ENCODE measurements around the gene CACNG4.

CACNG4 gene

DNA sequence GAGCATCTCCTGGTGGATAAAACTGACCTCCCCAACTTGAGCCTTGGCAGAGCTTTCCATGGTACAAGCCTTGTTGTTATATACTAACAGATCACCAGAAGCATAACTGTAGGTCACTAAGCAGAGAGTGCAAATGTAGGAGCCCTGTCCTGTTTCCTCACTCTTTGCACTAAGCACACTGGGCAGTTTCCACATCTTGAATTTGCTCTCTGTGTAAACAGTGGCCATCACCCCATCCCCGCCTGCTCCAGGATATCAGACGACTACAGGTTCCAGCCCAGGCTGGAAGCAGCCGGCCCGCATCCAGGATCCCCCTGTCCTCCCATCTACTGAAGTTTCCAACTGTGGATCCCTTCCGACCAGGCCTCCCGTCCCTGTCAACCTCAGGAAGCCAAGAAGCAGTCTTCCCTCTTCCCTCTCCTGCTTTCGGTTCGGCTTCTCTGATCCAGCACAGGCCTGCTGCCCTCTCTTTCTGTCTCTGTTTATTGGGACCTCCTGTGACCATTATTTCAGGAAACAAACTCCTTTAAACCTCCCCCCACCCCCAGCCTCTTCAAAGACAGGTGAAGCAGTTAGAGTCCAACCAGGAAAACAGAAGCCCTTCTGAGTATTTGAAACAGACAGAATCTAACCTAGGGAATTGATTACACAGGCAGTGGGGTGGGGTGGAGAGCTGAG, 22.6 kb upstream of the CACNG4 start:
- H3K4me3 ChIP-seq (ENCODE audit: low read depth, low read length), result no peak overlapping the region

DNA sequence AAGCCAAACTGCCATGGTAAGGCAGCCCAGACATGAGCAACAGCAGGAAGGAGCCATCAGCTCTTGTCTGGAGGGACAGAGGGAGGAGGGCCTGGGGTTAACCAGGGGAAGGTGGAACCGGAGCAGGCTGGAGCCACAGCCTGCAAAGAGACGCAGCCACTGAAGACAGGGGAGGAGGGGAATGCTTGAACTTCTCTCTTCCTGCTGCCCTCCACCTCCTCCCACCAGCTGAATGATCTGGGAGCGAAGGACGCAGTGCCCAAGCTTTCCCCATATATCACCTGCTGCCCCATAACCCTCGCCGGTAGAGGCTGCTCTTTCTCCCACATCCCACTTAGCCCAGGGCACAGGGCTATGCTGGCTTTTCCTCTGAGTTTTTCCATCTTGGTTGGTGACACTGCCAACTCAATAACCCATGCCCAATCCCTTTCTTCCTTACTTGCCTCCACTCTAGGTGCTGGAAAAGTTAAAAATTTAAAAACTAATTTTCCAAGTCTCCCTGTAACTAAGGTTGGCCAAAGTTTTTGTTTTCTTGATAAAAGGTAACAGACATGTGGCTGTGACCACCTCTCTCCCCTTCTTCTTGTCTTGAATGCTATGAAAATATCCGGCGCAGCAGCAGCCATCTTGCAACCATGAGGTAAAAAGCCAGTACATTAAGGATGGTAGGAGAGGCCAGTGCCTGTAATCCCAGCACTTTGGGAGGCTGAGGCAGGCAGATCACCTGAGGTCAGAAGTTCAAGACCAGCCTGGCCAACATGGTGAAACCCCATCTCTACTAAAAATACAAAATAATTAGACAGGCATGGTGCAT, 21.8 kb upstream of the CACNG4 start:
- no peak for DNase-seq (ENCODE audit: low read depth, low spot score)
- TF ChIP-seq, protein P1, sequence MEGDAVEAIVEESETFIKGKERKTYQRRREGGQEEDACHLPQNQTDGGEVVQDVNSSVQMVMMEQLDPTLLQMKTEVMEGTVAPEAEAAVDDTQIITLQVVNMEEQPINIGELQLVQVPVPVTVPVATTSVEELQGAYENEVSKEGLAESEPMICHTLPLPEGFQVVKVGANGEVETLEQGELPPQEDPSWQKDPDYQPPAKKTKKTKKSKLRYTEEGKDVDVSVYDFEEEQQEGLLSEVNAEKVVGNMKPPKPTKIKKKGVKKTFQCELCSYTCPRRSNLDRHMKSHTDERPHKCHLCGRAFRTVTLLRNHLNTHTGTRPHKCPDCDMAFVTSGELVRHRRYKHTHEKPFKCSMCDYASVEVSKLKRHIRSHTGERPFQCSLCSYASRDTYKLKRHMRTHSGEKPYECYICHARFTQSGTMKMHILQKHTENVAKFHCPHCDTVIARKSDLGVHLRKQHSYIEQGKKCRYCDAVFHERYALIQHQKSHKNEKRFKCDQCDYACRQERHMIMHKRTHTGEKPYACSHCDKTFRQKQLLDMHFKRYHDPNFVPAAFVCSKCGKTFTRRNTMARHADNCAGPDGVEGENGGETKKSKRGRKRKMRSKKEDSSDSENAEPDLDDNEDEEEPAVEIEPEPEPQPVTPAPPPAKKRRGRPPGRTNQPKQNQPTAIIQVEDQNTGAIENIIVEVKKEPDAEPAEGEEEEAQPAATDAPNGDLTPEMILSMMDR (IDR thresholded peaks at IDR 0.05; ENCODE audit: low read depth, low read length), result no peak
- no peak overlapping the region for H3K4me3 ChIP-seq (ENCODE audit: low read depth, low read length)
- in situ Hi-C loops (cut with HindIII; ENCODE audit: low sequenced_read_pairs), result no loop called here

More for the DNA sequence above, 22.6 kb upstream of the CACNG4 start:
- in situ Hi-C loops (cut with HindIII; ENCODE audit: low sequenced_read_pairs), result no loop called here
- DNase-seq (ENCODE audit: low read depth, low spot score), result no peak
- TF ChIP-seq, protein P1 (IDR thresholded peaks at IDR 0.05; ENCODE audit: low read depth, low read length), result no peak

DNA sequence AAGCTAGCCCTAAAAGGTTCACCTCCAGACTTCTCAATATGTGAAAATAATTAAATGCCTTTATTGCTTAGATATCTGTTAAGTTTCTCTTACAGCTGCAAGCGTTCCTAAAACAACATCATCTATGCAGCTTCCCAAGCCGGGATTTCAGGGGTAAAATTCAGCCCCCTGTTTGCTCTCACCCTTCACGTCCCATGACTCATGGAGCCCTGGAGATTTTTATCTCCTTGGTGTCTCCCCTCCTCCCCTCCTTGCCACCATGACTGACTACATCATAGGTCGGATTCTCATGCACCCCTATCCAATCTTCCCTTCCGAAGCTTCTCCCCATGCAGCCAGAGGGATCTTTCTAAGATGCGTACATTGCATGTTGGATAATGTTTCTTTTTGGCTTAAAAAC, 21.0 kb upstream of the CACNG4 start:
- in situ Hi-C loops (cut with HindIII; ENCODE audit: low sequenced_read_pairs), result no loop called here
- no peak for DNase-seq (ENCODE audit: low read depth, low spot score)
- TF ChIP-seq, protein P1 (IDR thresholded peaks at IDR 0.05; ENCODE audit: low read depth, low read length), result no peak
- no peak overlapping the region for H3K4me3 ChIP-seq (ENCODE audit: low read depth, low read length)

DNA sequence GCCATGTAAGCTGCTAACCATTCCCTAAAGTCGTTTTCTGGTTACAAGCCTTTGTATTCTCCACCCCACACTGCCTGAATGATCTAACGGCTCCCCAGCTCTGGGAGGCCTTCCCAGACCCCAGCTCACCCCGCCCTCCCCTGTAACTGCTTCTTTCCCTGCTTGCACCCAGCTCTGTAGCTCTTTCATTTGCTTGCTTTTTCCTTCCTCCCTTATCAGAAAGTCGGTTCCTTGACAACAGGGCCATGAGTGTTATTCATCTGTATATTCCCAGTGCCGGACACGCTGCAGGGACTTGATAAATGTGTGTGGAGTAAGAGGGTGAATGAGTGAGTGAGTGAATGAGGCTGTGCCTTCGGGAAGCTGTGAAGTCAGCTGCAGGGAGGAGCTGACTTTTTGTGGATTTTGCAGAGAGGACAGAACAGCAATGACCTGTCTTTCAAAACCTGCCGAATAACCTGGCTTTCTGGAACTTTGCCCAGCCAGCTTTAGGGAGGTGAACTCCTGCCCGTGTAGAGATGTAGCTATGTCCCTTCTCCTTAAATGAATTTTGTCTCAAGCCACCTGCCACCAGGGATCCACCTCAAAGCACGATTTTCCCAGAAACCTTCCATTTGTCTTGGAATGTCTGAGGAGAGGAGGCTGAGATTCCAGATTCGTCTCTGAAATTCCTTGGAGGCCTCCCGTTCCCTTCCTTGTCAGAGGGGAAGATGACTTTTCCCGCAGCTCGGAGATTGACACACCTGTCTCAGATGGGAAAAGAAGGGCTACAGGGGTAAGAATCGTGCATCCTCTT, 20.0 kb upstream of the CACNG4 start:
- TF ChIP-seq, protein P1 (IDR thresholded peaks at IDR 0.05; ENCODE audit: low read depth, low read length), result no peak
- in situ Hi-C loops (cut with HindIII; ENCODE audit: low sequenced_read_pairs), result no loop called here
- DNase-seq (ENCODE audit: low read depth, low spot score), result no peak
- H3K4me3 ChIP-seq (ENCODE audit: low read depth, low read length), result no peak overlapping the region

DNA sequence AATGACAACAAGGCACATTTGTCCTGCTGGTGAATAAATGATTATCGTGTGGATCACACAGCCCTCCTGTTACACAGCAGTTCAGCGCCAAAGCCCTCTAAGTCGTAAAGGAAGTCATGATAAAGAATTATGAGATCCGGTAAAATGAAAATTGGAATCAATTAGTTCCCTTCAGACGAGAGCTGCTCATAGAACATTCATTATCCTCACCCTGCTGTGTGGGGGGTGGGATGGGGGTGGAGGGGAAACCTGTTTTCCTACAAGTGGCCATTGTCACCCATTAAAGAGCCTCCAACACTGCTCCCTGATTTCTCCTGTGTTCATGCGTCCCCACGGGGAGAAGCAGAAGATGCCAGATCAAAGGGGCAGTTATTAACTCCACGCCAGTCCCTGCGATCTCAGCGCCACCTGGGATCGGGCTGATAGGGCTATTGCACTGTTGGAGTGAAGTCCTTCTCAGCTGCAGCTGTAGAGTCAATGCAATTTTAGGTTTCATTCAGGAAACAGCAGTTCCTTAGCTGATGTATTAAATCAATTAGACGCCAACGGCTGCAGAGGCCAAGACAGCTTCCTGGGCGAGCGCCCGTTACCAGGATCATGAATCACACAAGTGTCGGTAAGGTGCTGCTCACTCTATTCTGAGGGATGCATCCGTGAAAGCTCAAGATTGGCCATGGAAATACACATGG, 19.2 kb upstream of the CACNG4 start:
- in situ Hi-C loops (cut with HindIII; ENCODE audit: low sequenced_read_pairs), result no loop called here
- no peak overlapping the region for H3K4me3 ChIP-seq (ENCODE audit: low read depth, low read length)
- DNase-seq (ENCODE audit: low read depth, low spot score), result no peak
- TF ChIP-seq, protein P1 (IDR thresholded peaks at IDR 0.05; ENCODE audit: low read depth, low read length), result no peak

DNA sequence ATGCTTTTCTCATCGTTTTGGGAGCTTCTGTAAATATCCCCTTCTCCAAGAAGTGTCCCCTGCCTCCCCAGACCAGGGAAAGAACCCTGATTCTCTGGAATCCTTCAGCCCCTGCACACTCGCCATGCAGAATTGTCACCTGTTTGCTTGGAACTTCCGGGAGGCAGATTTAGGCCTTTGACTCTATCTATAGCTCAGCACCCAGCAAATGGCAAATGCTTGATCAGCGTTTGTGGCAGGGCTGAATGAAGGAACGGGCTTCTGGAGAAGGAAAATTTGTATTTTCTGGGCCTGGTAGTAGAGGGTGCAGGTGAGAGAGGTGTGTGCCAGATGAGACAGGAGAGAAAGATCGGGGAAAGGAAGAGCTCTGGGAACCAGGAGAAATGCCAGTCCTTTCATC, 18.3 kb upstream of the CACNG4 start:
- TF ChIP-seq, protein P1 (IDR thresholded peaks at IDR 0.05; ENCODE audit: low read depth, low read length), result no peak
- in situ Hi-C loops (cut with HindIII; ENCODE audit: low sequenced_read_pairs), result no loop called here
- no peak for DNase-seq (ENCODE audit: low read depth, low spot score)

More for the DNA sequence above, 18.3 kb upstream of the CACNG4 start:
- H3K4me3 ChIP-seq (ENCODE audit: low read depth, low read length), result no peak overlapping the region

Measured in astrocyte of the spinal cord (primary cell).